ENCODE results near the gene LPCAT1.

LPCAT1 gene

DNA sequence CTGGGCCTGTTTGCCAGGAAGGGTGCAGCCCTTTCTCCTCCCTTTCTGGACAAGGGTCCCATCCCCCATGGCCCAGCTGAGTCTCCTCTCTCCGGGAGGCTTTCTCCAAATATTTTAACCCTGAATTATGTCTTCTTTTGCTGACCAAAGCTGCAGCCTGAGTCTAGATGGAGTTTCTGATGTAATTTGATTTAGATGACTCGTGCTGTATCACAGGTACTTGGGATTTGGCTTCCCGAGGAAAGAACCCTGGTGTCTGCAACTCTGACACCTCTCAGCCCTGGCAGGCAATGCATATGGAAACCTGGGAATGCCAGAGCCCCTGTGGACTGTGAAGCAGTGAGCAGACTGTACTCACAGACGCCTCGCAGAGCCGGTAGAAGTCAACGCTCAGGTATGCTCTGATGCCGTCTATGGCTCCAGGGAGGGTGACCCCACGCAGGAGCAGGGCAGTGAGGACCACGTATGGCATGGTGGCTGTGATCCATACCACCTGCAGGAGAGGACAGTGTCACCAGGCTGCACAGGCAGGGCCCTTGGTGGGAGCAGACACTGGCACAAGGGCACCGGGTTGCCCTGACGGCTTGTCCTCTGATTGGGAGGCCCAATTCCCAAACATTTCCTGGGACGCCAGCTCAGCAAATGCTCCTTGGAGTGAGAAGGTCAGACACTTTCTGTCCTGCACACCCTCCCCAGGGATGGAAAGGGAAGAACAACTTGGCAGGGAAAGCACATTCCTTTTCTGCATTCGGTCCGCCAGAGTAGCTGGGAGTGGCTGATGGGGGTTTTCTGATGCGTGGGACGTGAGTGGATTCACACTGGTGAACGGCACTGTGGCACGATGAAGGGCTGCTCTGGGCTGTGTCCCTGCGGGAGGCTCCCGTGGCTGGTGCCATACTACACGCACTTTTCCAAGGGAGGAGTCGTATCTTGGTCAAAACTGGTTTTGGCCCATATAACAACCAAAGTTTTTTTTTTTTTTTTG, 103.3 kb downstream of the LPCAT1 start:
- in situ Hi-C loops (cut with MboI; ENCODE audit: low pct_unique_long_range_greater_than_20kb, low sequenced_read_pairs, unreplicated experiment), result no loop called here
- no peak for DNase-seq (ENCODE audit: low spot score)
- TF ChIP-seq, protein P1, sequence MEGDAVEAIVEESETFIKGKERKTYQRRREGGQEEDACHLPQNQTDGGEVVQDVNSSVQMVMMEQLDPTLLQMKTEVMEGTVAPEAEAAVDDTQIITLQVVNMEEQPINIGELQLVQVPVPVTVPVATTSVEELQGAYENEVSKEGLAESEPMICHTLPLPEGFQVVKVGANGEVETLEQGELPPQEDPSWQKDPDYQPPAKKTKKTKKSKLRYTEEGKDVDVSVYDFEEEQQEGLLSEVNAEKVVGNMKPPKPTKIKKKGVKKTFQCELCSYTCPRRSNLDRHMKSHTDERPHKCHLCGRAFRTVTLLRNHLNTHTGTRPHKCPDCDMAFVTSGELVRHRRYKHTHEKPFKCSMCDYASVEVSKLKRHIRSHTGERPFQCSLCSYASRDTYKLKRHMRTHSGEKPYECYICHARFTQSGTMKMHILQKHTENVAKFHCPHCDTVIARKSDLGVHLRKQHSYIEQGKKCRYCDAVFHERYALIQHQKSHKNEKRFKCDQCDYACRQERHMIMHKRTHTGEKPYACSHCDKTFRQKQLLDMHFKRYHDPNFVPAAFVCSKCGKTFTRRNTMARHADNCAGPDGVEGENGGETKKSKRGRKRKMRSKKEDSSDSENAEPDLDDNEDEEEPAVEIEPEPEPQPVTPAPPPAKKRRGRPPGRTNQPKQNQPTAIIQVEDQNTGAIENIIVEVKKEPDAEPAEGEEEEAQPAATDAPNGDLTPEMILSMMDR (IDR thresholded peaks at IDR 0.05; ENCODE audit: extremely low read depth, insufficient read depth, missing control alignments), result no peak

DNA sequence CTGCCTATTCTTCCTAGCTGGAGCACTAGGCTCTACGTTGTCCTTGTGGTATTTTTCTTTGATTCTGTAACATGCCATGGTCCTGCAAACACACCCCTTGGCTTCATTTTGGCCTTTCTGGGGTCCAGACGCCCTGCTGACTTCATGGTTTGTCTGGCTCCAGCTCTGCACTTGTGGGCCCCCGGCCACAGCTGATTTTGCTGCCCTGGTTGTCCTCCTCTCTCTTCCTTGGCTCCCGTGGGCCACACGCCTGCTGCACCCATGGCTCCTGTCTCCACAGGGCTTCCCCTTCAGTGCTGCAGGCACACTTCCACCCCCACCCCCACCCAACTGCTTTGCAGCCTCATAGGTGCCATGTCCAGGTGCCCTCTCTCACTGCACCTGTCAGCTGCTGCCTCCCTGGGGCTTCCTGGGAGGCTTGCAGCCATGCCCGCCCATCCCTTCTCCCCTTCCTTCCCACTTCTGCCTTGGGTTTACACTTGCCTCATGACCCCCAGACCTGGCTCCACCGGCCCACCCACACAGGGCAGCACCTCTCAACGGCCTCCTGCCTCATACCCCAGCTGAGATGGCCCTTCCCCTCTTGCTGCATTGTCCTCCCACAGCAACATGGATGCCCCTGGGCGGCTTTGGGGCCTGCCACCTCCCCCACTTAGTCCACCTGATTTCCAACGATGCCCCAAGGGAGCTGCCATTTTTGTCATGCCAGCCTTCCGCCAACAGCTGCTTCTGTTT, 104.1 kb downstream of the LPCAT1 start:
- in situ Hi-C loops (cut with MboI; ENCODE audit: low pct_unique_long_range_greater_than_20kb, low sequenced_read_pairs, unreplicated experiment), result no loop called here
- DNase-seq (ENCODE audit: low spot score), result no peak
- TF ChIP-seq, protein P1 (IDR thresholded peaks at IDR 0.05; ENCODE audit: extremely low read depth, insufficient read depth, missing control alignments), result no peak

DNA sequence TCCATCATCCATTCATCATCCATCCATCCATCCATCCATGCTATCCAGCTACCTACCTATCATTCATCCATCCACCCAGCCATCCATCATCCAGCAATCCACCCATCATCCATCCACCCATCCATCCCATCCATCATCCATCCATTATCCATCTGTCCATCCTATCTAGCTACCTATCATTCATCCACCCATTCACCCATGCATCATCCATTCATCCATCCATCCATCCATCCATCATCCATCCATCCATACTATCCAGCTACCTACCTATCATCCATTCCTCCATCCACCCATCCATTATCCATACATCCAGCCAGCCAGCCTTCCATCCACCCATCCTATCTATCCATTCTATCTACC, 104.9 kb downstream of the LPCAT1 start:
- DNase-seq (ENCODE audit: low spot score), result no peak
- TF ChIP-seq, protein P1 (IDR thresholded peaks at IDR 0.05; ENCODE audit: extremely low read depth, insufficient read depth, missing control alignments), result no peak
- in situ Hi-C loops (cut with MboI; ENCODE audit: low pct_unique_long_range_greater_than_20kb, low sequenced_read_pairs, unreplicated experiment), result no loop called here

DNA sequence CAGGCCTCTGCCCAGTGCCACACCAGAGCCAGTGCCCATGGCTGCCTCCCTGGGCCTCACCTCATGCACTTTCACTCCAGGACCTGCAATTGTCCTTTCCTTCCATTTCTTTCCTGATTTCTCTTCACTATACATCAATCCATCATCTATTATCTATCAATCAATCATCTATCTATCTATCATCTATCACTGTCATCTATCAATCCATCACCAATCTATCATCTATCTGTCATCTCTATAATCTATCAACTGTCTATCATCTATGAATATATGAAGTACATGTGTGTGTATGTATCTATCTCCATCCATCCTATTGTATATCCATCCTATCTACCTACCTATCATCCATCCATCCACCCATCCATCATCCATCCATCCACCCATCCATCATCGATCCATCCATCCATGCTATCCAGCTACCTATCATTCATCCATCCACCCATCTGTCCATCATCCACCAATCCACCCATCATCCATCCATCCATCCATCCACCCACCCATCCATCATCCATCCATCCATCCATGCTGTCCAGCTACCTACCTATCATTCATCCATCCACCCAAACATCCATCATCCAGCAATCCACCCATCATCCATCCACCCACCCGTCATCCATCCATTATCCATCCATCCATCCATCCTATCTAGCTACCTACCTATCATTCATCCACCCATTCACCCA, 105.4 kb downstream of the LPCAT1 start:
- TF ChIP-seq, protein P1 (IDR thresholded peaks at IDR 0.05; ENCODE audit: extremely low read depth, insufficient read depth, missing control alignments), result no peak
- in situ Hi-C loops (cut with MboI; ENCODE audit: low pct_unique_long_range_greater_than_20kb, low sequenced_read_pairs, unreplicated experiment), result no loop called here
- no peak for DNase-seq (ENCODE audit: low spot score)

DNA sequence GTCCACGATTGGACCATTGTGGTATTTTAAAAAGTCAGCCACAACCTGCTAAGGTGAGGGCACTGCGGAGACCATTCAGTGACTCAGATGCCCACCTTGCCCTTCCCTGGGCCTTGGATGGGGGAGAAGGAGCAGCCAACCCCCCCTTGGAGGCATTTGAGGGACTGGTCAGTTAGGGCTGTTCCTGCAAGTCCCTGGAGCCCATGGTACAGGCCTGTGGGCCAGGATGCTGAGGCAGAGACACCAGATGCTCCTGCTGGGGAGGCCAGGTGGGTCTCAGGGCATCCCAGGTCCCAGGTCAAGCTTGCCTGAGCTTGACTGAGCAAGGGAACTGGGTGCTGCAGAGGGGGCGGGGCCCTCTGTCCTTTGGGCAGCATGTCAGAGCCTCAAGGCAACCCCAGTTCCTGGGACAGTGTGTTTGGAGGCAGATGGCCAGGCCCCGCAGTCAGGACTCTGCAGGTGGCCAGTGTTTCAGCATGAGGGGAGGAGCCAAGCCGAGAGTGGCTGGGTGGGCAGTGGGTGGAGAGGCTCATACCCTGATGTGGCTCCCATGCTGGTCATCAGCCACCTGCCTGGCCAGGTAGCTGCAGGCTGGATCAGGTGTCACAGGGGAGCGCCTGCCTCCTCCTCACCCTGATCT, 106.1 kb downstream of the LPCAT1 start:
- no peak for DNase-seq (ENCODE audit: low spot score)
- in situ Hi-C loops (cut with MboI; ENCODE audit: low pct_unique_long_range_greater_than_20kb, low sequenced_read_pairs, unreplicated experiment), result no loop called here
- TF ChIP-seq, protein P1 (IDR thresholded peaks at IDR 0.05; ENCODE audit: extremely low read depth, insufficient read depth, missing control alignments), result no peak
